Common myeloid progenitor, CD34-positive (primary cell): ENCODE measurements around the gene DCDC2C.
A peak's percentile ranks its signal among the peaks of the same experiment; 100 is the strongest.

Experiments used
- CTCF ChIA-PET: fragments of 350-600 bp; sonication (Branson Sonifier 250); formaldehyde crosslinking; loops from one replicate; lab custom pipeline; 2021; ENCODE audit warnings: antibody characterized with exemption; lab: Charles Lee
- POLR2A ChIA-PET: fragments of 350-600 bp; sonication (Branson Sonifier 250); formaldehyde crosslinking; loops from one replicate; lab custom pipeline; 2021; ENCODE audit warnings: antibody characterized with exemption; lab: Charles Lee
- DNase-seq, 3 donors: peaks; one replicate each; pipeline versions ENCODE4 v3.0.0 to v3.0.0-alpha.2; 2013
- H3K27ac ChIP-seq, 2 experiments: 1 replicate in 1 of 2; 2 replicates in 1 of 2; pipeline ENCODE4 v1.7.0; 2013; ENCODE audit warnings: inconsistent platforms in 2 of 2, low read length in 2 of 2, mild to moderate bottlenecking in 2 of 2, low read depth in 1 of 2, moderate library complexity in 1 of 2; ENCODE audit not compliant: severe bottlenecking in 2 of 2, insufficient read depth in 1 of 2, poor library complexity in 1 of 2
- H3K27me3 ChIP-seq, 5 experiments: replicated peaks in 2 of 5; 1 replicate in 3 of 5; 2 replicates in 2 of 5; pipeline versions ENCODE4 v1.6.1 to v1.7.0; 2013; ENCODE audit warnings: low read length in 4 of 5, mild to moderate bottlenecking in 2 of 5, moderate library complexity in 2 of 5, inconsistent platforms in 1 of 5; ENCODE audit not compliant: insufficient read depth in 5 of 5, control insufficient read depth in 4 of 5
- H3K36me3 ChIP-seq, 4 experiments: 1 replicate in 2 of 4; 2 replicates in 2 of 4; pipeline versions ENCODE4 v1.6.1 to v1.7.0; 2013; ENCODE audit warnings: low read length in 3 of 4, control low read depth in 1 of 4, mild to moderate bottlenecking in 1 of 4; ENCODE audit not compliant: control insufficient read depth in 4 of 4, insufficient read depth in 4 of 4
- H3K4me1 ChIP-seq, 4 experiments: 1 replicate in 3 of 4; 2 replicates in 1 of 4; pipeline versions ENCODE4 v1.6.1 to v1.7.1; 2013; ENCODE audit warnings: low read length in 3 of 4, mild to moderate bottlenecking in 3 of 4, control low read depth in 1 of 4, inconsistent platforms in 1 of 4, moderate library complexity in 1 of 4; ENCODE audit not compliant: control insufficient read depth in 4 of 4, insufficient read depth in 4 of 4; ENCODE audit errors: control extremely low read depth in 1 of 4
- H3K4me3 ChIP-seq, 7 experiments: 1 replicate in 4 of 7; 2 replicates in 3 of 7; pipeline versions ENCODE4 v1.5.1 to v1.7.0; 2013; ENCODE audit warnings: mild to moderate bottlenecking in 7 of 7, low read length in 6 of 7, moderate library complexity in 6 of 7, inconsistent platforms in 2 of 7, low read depth in 2 of 7, control low read depth in 1 of 7; ENCODE audit not compliant: insufficient read depth in 4 of 7, control insufficient read depth in 1 of 7; ENCODE audit errors: extremely low read depth in 1 of 7
- H3K9me3 ChIP-seq, 5 experiments: 1 replicate in 4 of 5; 2 replicates in 1 of 5; pipeline versions ENCODE4 v1.6.1 to v1.7.1; 2013; ENCODE audit warnings: low read length in 4 of 5, mild to moderate bottlenecking in 2 of 5, inconsistent platforms in 1 of 5, low read depth in 1 of 5, moderate library complexity in 1 of 5; ENCODE audit not compliant: control insufficient read depth in 4 of 5, insufficient read depth in 2 of 5; ENCODE audit errors: control extremely low read depth in 1 of 5
- WGBS: methylation state at CpG from one replicate; pipeline ENCODE4 v1.1.5; 2013; ENCODE audit not compliant: insufficient coverage; 5-methylcytosine and 5-hydroxymethylcytosine counted together

Gene DCDC2C

GRCh38 chr2:3731829-3732228, 28.5 kb downstream of the DCDC2C start:
- 95% methylated on average over 6 of the region's 7 CpGs for WGBS
- H3K27me3 ChIP-seq = peaks cover 0 to 2% (median 0%) of the 10 kb centered on the region in 5 experiments
- H3K36me3 ChIP-seq = no peaks in the 10 kb centered on the region
- CTCF ChIA-PET = interaction anchor here (0.9 to 1.1 kb wide), 2 partner anchors 17 to 85 kb away, joined by 3 to 4 read pairs; no protein-coding TSS in a partner anchor
- no peak for DNase-seq
- POLR2A ChIA-PET = no interaction called here
- no peak overlapping the region for H3K4me3 ChIP-seq
- H3K27ac ChIP-seq = no peak overlapping the region
- peaks cover 0 to 10% (median 6%) of the 10 kb centered on the region in 4 experiments for H3K4me1 ChIP-seq
- no peaks in the 10 kb centered on the region for H3K9me3 ChIP-seq

DNA sequence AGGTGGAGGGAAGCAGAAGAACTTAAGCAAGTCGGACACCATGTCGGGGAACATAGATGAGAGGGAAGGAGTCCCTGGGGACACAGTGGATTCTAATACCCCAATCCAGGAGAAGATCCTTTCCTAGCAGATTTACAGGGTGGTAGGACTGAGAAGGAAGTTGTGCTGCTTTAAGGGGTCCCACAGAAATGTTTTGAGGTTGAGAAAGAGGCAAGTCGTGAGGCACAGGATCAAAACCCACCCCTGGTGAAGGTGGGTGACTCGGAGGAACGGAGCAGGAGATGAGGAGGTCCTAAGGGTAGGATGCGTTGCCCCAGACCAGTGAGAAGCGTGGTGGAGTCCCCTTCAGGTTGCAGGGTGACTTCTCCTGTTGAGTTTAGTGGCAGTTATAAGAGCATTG, 32.7 kb downstream of the DCDC2C start:
- CTCF ChIA-PET = interaction anchor here (1.1 to 3.1 kb wide), 3 partner anchors 8 to 45 kb away, joined by 3 to 11 read pairs (median 4); no protein-coding TSS in a partner anchor
- 87% methylated on average over 7 of the region's 7 CpGs for WGBS

DNA sequence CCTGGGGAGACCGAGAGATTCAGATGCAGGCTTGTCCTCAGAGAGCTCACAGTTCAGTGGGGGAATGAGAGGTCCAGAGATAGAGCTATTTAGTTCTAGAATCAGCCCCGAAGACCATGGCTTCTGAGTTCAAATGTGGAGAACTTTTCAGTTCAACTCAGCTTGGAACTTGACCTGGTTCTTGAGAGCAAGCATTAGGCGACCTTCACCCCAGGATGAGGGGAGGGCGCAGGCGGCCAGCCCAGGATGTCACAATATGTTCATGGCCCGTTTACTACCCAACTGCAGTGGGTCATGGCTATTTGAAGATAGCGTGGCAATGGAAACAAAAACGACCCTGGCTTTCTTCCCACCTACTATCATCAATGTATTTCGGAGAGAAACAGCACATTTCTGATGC, 33.8 kb downstream of the DCDC2C start:
- CTCF ChIA-PET = interaction anchor here (1.1 to 3.1 kb wide), 3 partner anchors 9 to 46 kb away, joined by 3 to 11 read pairs (median 4); no protein-coding TSS in a partner anchor
- no peaks in the 10 kb centered on the region for H3K9me3 ChIP-seq
- POLR2A ChIA-PET = no interaction called here
- peaks cover 0 to 2% (median 0%) of the 10 kb centered on the region in 5 experiments for H3K27me3 ChIP-seq
- H3K4me1 ChIP-seq = peaks cover 4 to 33% (median 15%) of the 10 kb centered on the region in 4 experiments
- WGBS = 98% methylated on average over 6 of the region's 9 CpGs
- H3K36me3 ChIP-seq = no peaks in the 10 kb centered on the region
- no peak overlapping the region for H3K27ac ChIP-seq
- no peak for DNase-seq
- no peak overlapping the region for H3K4me3 ChIP-seq

More for the DNA sequence above, 32.7 kb downstream of the DCDC2C start:
- H3K4me3 ChIP-seq = no peak overlapping the region
- H3K27ac ChIP-seq = no peak overlapping the region
- POLR2A ChIA-PET = no interaction called here
- peaks cover 0 to 2% (median 0%) of the 10 kb centered on the region in 5 experiments for H3K27me3 ChIP-seq
- no peaks in the 10 kb centered on the region for H3K9me3 ChIP-seq
- no peaks in the 10 kb centered on the region for H3K36me3 ChIP-seq
- no peak for DNase-seq
- peaks cover 1 to 23% (median 11%) of the 10 kb centered on the region in 4 experiments for H3K4me1 ChIP-seq

DNA sequence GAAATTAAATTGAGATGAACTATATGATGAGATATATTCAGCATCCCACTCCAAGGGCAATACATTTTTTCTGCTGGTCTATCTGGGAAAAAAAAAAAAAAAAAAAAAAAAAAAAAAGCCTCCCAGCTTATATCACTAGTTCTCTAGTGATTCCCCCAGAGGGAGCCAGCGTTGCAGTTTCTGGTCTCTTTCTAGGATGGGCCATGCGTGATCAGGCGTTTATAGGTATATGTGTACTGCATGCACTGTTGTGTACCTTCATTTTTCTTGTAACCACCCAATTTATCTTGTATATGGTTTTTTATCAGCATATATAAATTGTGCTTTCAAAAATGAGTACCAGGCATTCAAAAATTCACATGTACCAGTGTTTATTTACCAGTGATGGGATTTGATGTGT, 35.1 kb downstream of the DCDC2C start:
- Histone ChIP-seq H3K27me3 (peaks cover 0 to 2% (median 0%) of the 10 kb centered on the region in 5 experiments), H3K36me3 (no peaks in the 10 kb centered on the region), H3K4me1 (peaks cover 4 to 33% (median 15%) of the 10 kb centered on the region in 4 experiments), H3K27ac (no peak overlapping the region), H3K9me3 (no peaks in the 10 kb centered on the region), H3K4me3 (no peak overlapping the region)
- POLR2A ChIA-PET = no interaction called here
- no CpG with 5 or more reads among the region's 3 CpGs for WGBS
- CTCF ChIA-PET = interaction anchor here (0.6 to 2.3 kb wide), 2 partner anchors 42 to 45 kb away, joined by 3 to 13 read pairs; no protein-coding TSS in a partner anchor
- peak; percentile 22 to 45 (median 23) for DNase-seq

DNA sequence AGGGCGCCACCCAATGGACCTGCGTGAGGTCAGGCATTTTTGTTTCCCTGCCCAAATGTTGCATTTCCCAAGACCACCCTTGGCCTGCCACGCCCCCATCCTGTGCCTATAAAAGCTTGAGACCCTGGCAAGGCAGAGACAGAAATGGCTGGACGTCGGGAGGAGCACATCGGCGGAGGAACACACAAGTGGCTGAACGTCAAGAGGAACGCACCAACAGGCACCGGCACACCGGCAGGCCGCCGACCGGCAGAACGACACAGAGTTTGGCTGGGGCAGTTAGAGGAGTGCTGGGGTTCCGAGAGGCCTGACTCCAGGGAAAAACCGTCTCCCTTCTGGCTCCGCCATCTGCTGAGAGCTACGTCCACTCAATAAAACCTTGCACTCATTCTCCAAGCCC, 35.9 kb downstream of the DCDC2C start:
- CTCF ChIA-PET = interaction anchor here (2.3 kb wide), 1 partner anchor 42 kb away, joined by 13 read pairs; no protein-coding TSS in a partner anchor
- no peaks in the 10 kb centered on the region for H3K9me3 ChIP-seq
- H3K27me3 ChIP-seq = peaks cover 0 to 2% (median 0%) of the 10 kb centered on the region in 5 experiments
- no peak for DNase-seq
- POLR2A ChIA-PET = no interaction called here
- peaks cover 4 to 33% (median 15%) of the 10 kb centered on the region in 4 experiments for H3K4me1 ChIP-seq
- H3K36me3 ChIP-seq = no peaks in the 10 kb centered on the region
- 97% methylated on average over 12 of the region's 19 CpGs for WGBS
- no peak overlapping the region for H3K27ac ChIP-seq
- no peak overlapping the region for H3K4me3 ChIP-seq

DNA sequence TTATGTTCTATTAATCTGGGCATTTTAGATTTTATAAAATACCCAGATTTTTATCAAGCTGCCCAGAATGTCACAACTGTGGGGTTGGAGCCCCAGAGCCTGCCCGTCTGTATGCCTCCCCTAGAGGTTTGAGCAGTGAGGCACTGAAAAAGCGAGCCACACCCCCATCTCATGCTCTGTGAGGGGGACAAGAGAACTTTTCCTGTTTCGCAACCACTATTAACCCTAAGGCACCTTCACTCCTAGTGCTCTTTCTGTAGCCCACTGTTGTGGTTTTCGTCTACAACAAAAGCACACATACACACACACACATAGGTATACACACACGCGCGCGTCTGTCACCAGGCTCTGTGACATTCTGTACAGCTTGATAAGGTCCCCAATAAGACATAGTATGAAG, 38.0 kb downstream of the DCDC2C start:
- H3K4me1 ChIP-seq = peaks cover 4 to 29% (median 15%) of the 10 kb centered on the region in 4 experiments
- no peak overlapping the region for H3K27ac ChIP-seq
- peak; percentile 19 to 63 (median 31) for DNase-seq
- peaks cover 0 to 2% (median 0%) of the 10 kb centered on the region in 5 experiments for H3K27me3 ChIP-seq
- H3K36me3 ChIP-seq = no peaks in the 10 kb centered on the region
- peak overlapping the region in 1 of 7 experiments; percentile 39 for H3K4me3 ChIP-seq
- H3K9me3 ChIP-seq = no peaks in the 10 kb centered on the region
- ChIA-PET POLR2A (no interaction called here), CTCF (interaction anchor here (0.9 to 1.7 kb wide), 5 partner anchors 10 to 39 kb away, joined by 3 to 6 read pairs (median 4); no protein-coding TSS in a partner anchor)
- 21% methylated on average over 4 of the region's 8 CpGs for WGBS

GRCh38 chr2:3741867-3742602, 38.7 kb downstream of the DCDC2C start:
- ChIA-PET POLR2A (no interaction called here), CTCF (interaction anchor here (0.9 to 1.5 kb wide), 2 partner anchors 14 to 39 kb away, joined by 3 to 4 read pairs; no protein-coding TSS in a partner anchor)
- Histone ChIP-seq H3K27me3 (no peaks in the 10 kb centered on the region), H3K27ac (no peak overlapping the region), H3K36me3 (no peaks in the 10 kb centered on the region), H3K4me1 (peaks cover 4 to 29% (median 15%) of the 10 kb centered on the region in 4 experiments), H3K9me3 (no peaks in the 10 kb centered on the region), H3K4me3 (no peak overlapping the region)
- WGBS = 93% methylated on average over 8 of the region's 13 CpGs
- DNase-seq = no peak
